WI38 (cell line): Measurements from ENCODE around the gene PEX13.
A peak's percentile ranks its signal among the peaks of the same experiment; 100 is the strongest.

Source experiments
- H3K4me3 ChIP-seq: 2 replicates; pipeline ENCODE4 v1.5.1; 2011; ENCODE audit warnings: low read depth, mild to moderate bottlenecking, control low read depth, low read length
- TF ChIP-seq, protein P1 (sequence below): IDR thresholded peaks from 2 replicates; pipeline ENCODE4 v1.5.1; 2012; ENCODE audit warnings: low read depth, mild to moderate bottlenecking, control low read depth, low read length

The PEX13 gene

DNA sequence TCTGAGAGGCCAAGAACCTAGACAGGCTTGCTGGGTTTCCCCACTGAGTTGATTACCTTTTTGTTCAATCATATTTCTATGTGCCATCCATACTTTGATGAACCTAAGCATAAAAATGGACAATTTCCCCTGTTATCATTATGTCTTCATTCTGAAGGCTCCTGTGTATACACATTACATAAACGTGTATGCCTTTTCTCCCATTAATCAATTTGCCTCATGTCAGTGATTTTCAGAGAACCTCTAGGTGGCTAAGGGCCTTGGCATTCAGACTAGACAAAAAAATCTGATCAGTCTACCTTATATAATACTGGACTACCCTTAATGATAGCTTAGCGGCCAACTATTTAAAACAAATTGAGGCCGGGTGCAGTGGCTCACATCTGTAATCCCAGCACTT, 4.1 kb upstream of the PEX13 start:
- no peak overlapping the region for H3K4me3 ChIP-seq
- TF ChIP-seq, protein P1, sequence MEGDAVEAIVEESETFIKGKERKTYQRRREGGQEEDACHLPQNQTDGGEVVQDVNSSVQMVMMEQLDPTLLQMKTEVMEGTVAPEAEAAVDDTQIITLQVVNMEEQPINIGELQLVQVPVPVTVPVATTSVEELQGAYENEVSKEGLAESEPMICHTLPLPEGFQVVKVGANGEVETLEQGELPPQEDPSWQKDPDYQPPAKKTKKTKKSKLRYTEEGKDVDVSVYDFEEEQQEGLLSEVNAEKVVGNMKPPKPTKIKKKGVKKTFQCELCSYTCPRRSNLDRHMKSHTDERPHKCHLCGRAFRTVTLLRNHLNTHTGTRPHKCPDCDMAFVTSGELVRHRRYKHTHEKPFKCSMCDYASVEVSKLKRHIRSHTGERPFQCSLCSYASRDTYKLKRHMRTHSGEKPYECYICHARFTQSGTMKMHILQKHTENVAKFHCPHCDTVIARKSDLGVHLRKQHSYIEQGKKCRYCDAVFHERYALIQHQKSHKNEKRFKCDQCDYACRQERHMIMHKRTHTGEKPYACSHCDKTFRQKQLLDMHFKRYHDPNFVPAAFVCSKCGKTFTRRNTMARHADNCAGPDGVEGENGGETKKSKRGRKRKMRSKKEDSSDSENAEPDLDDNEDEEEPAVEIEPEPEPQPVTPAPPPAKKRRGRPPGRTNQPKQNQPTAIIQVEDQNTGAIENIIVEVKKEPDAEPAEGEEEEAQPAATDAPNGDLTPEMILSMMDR = no peak

DNA sequence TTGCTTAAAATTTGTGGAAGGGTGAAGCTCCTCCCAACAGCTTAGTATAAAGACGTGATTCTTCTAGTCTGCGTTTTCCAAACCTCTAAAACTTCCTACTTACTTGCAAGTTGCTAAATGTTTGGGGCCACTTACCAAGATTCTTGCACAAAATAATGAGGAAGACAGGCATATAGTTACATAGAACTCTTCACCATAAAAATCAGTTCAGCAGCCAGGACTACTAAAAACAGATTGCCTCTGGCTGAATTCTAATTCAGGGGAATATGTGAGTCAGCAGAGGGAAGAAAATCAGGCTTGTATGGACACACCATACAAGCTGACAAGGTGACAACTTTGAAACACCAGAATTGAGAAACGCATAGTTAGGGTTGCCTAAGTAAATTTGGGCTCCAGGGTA, 2.8 kb upstream of the PEX13 start:
- no peak overlapping the region for H3K4me3 ChIP-seq
- TF ChIP-seq, protein P1 = no peak

DNA sequence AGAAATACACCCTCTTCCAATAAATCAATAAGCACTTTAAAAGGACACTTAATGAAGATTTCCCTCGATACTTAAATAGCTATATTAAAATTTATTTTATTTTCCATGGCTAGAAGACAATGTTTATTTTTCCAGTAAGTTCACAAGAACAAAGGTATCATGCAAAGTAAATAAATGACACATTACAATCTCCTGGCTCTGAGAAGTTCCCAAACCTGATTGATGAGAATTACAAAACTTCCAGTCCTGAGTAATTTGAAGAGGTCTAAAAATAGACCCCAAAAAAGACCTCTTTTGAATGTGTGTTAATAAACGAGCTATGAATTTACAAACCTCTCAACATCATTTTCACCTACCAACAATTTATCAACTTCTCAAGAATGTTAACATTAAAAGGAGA, 1.5 kb upstream of the PEX13 start:
- TF ChIP-seq, protein P1 = no peak
- H3K4me3 ChIP-seq = peak overlapping the region; percentile 100; the same call in 1 of the 2 replicates

DNA sequence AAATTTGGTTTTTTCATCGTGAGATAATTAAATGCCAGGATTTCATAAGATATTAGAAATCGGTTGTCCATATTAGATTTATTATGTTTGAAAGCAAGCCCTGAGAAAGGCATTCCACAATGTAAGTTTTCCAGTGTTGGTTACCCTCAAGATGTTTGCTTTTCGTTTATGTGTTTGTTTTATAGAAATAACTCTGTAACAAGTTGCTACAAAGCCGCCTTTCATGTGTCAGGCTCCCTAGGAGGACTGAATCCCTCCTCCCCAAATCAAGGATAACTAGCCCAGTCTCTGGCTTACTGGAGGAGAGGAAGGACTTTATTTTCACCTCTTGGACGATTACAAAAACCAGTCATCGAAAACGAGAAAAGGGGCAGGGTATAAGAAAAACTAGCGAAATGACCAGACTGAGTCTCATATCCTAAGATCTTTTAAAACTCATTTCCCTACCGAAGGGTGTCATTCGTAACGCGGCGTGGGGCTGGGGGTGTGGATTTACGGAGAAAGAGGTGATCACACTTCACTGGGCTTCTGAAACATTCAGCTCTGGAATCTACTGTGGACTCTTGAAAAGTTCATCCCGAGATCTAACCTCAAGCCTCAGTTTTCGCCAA, 1.0 kb upstream of the PEX13 start:
- TF ChIP-seq, protein P1 = no peak
- peak overlapping the region; percentile 100 for H3K4me3 ChIP-seq

DNA sequence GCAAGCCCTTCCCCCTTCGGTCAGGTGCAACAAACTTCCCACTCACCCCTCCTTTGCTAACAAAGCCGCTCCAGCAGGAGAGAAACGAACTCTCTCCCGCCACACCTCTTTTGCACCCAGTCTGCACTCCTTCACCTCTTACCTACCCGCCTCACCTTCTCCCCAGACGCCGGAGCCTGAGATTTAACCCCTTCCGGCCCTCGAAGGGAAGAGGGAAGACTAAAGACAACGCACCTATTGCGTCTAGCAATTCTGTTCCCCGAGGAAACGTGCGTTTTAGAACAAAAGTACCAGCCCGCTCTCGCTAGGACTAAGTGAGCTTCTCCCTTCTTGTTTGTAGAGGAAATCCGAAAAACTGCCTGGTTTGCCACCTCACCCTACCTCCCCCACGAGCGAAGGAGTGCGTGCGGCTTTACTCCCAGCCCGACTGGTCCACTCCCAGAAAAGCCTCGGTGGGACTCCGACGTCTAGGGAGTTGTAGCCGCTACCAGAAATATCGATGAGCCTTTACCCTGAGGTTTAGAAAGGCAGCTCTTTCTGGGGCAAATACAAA, 441 bp upstream of the PEX13 start:
- TF ChIP-seq, protein P1 = no peak
- peak overlapping the region; percentile 100 for H3K4me3 ChIP-seq

DNA sequence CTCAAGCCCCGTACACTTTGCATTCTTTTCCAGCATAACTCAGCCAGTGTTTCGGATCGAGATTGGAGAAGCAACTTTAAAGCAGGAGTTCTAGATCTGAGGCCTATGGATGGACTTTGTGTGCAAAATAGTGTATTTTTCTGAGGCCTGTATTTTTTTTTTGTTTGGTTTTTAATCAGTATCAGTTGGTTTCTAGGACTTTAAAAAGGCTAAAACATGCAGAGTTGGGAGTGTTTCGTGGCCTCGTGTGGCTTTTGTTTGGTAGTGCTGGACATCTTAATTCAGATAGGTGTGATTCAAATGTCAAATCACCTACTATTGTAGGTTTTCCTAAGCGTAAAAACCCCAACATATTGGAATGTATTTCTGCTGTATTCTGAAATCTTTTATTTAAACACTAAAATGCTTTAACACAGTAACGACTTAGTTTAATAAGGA, 817 bp downstream of the PEX13 start:
- H3K4me3 ChIP-seq = peak overlapping the region; percentile 100
- TF ChIP-seq, protein P1 = no peak

DNA sequence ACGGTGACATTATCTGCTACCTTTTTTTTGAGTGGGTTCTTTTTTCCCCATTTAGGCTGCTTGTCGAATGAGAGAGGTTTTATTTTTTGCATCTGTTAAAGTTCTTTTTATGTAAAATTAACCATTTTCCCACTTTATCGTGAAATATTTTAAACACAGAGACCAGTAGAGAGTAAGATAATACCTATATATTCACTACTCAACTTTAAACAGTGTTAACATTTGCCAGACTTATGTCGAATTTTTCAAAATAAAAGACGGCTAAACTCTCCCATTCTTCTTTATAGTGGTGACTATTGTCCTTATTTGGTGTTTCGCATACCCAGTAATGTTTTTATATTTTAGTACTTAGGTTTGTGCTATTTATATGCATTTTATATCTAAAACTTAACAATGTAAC, 1.3 kb downstream of the PEX13 start:
- TF ChIP-seq, protein P1 = no peak
- H3K4me3 ChIP-seq = peak overlapping the region; percentile 100
